Small intestine (tissue), 7 donors: ENCODE data around the gene MMAA. TPM values are rescaled to one million over a fixed set of nuclear protein-coding genes. Genes with fewer than 3 reads are reported as not detected.
"Not testable (repeated sequence)": the region's sequence is repeated elsewhere in the genome, so short reads cannot be mapped to it uniquely, and the experiment has no call there.

Source experiments
- DNase-seq, 2 donors: peaks; one replicate each; pipeline versions ENCODE4 v3.0.0 to v3.0.0-alpha.2; 2013
- FAIRE-seq: peaks from 2 replicates; lab custom pipeline; 2012; peaks lifted over from hg19 to GRCh38; lab: Jason Lieb, UNC
- H3K27ac ChIP-seq, 3 donors: one replicate each; pipeline ENCODE4 v1.5.1; 2013; ENCODE audit warnings: low read length in 2 of 3, mild to moderate bottlenecking in 2 of 3, control low read depth in 1 of 3, inconsistent platforms in 1 of 3, low read depth in 1 of 3, moderate library complexity in 1 of 3
- H3K27me3 ChIP-seq, 3 donors: one replicate each; pipeline ENCODE4 v1.6.1; 2013; ENCODE audit warnings: low read length in 3 of 3, inconsistent platforms in 1 of 3; ENCODE audit not compliant: control insufficient read depth in 3 of 3, insufficient read depth in 3 of 3
- H3K36me3 ChIP-seq, 3 donors: one replicate each; pipeline ENCODE4 v1.6.1; 2013; ENCODE audit warnings: low read length in 3 of 3, inconsistent platforms in 1 of 3, low read depth in 1 of 3, mild to moderate bottlenecking in 1 of 3, moderate library complexity in 1 of 3; ENCODE audit not compliant: control insufficient read depth in 3 of 3, insufficient read depth in 2 of 3
- H3K4me1 ChIP-seq, 3 donors: one replicate each; pipeline ENCODE4 v1.6.1; 2013; ENCODE audit warnings: low read length in 2 of 3, inconsistent platforms in 1 of 3, low read depth in 1 of 3, mild to moderate bottlenecking in 1 of 3, moderate library complexity in 1 of 3; ENCODE audit not compliant: control insufficient read depth in 3 of 3, insufficient read depth in 2 of 3
- H3K4me3 ChIP-seq, 3 donors: one replicate each; pipeline ENCODE4 v1.5.1; 2013; ENCODE audit warnings: low read length in 3 of 3, control low read depth in 1 of 3, inconsistent platforms in 1 of 3, low read depth in 1 of 3, mild to moderate bottlenecking in 1 of 3, moderate library complexity in 1 of 3
- H3K9me3 ChIP-seq, 2 donors: one replicate each; pipeline ENCODE4 v1.6.1; 2013; ENCODE audit warnings: low read depth in 1 of 2, low read length in 1 of 2; ENCODE audit not compliant: control insufficient read depth in 2 of 2, insufficient read depth in 1 of 2
- WGBS, 3 donors: extraction: QIAGEN DNeasy Blood & Tissue Kit; methylation state at CpG; one replicate each; pipeline ENCODE4 v1.1.7; 2013; 5-methylcytosine and 5-hydroxymethylcytosine counted together
- polyA plus RNA-seq, 4 donors: library from polyadenylated mRNA; stranded (reverse) in 3 of 4; unstranded in 1 of 4; fragments of 200-250 nt in 3 of 4; fragments of 120-200 nt in 1 of 4; gene quantifications; one replicate each; pipeline versions ENCODE4 v1.2.1 to v1.2.3, GENCODE V29; 2013
- donor health status: healthy with polysubstance abuse.
- donor health status: control.
- donor health status: control.
- donor health status: Bipolar disorder and iron deficiency.
- donor health status: healthy.

MMAA gene
- polyA plus RNA-seq, 4 donors, result 11.9 to 18.3 (median 14.2) TPM

DNA sequence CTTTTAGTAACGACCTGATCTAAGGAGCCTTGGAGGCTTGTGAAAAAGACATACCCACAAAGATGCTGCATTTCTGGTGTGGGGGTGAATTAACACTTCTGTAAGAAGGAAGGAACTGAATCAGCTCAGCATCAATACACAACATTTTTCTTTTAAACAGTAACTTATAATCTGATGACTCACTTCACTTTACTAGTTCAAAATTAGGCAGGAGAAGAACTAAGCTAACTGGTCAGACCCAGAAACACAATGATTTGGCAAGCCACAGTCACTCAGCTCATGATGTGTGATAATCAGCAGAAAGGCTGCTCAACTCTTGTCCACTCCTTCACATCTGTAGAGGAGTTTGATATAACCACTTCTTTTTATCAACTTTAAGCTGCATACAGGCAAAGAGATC is 4.6 kb downstream of the MMAA start:
- peaks cover 0 to 1% of the 10 kb centered on the region in 2 donors for H3K9me3 ChIP-seq
- H3K27me3 ChIP-seq, result no peaks in the 10 kb centered on the region
- whole genome bisulfite sequencing, 3 donors, result 71 to 82% (median 73%) methylated on average over 1 of the region's 1 CpG
- DNase-seq (no peak), FAIRE-seq (no peak)
- H3K36me3 ChIP-seq, result peaks cover 0 to 3% (median 0%) of the 10 kb centered on the region in 3 donors
- H3K4me1 ChIP-seq, result peaks cover 0 to 4% (median 0%) of the 10 kb centered on the region in 3 donors
- no peak overlapping the region for H3K4me3 ChIP-seq
- no peak overlapping the region for H3K27ac ChIP-seq

GRCh38 chr4:145625677-145626622 is 6.8 kb downstream of the MMAA start:
- WGBS, 3 donors, result 62 to 79% (median 64%) methylated on average over 10 of the region's 10 CpGs

GRCh38 chr4:145626623-145626982 is 7.4 kb downstream of the MMAA start:
- H3K36me3 ChIP-seq, result peaks cover 0 to 5% (median 0%) of the 10 kb centered on the region in 3 donors
- peaks cover 1 to 5% of the 10 kb centered on the region in 2 donors for H3K9me3 ChIP-seq
- no peak overlapping the region for H3K27ac ChIP-seq
- DNase-seq (no peak), FAIRE-seq (no peak)
- no peak overlapping the region for H3K4me3 ChIP-seq
- peaks cover 0 to 4% (median 0%) of the 10 kb centered on the region in 3 donors for H3K4me1 ChIP-seq
- 82 to 91% (median 89%) methylated on average over 2 of the region's 2 CpGs for WGBS, 3 donors
- no peaks in the 10 kb centered on the region for H3K27me3 ChIP-seq

More at GRCh38 chr4:145625677-145626622, 6.8 kb downstream of the MMAA start:
- H3K27me3 ChIP-seq, result no peaks in the 10 kb centered on the region
- no peak overlapping the region for H3K4me3 ChIP-seq
- FAIRE-seq (peak; percentile 5), DNase-seq (peak; percentile 23 to 55)
- peaks cover 0 to 4% (median 0%) of the 10 kb centered on the region in 3 donors for H3K4me1 ChIP-seq
- peaks cover 1 to 5% of the 10 kb centered on the region in 2 donors for H3K9me3 ChIP-seq
- H3K36me3 ChIP-seq, result peaks cover 0 to 5% (median 0%) of the 10 kb centered on the region in 3 donors
- no peak overlapping the region for H3K27ac ChIP-seq

DNA sequence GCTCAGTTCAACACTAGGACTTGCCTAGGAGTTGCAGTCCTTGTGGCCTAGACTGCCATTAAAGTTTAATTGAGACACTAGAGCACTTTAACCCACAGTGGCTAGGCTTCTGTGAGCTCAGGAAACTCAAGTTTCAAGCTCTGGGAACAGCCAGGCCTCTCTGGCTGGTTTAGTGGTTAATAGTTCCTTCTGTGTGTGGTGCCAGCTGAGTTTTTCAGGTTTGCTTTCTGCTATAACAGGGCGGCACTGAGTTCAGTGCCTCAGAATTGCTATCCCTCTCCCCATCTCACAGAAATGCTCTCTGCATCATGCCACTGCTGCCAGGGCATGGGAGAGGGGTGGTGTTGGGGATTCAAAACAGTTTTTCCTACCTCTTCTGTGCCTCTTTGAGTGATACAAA is 15.9 kb downstream of the MMAA start:
- Histone ChIP-seq H3K4me3 (no peak overlapping the region), H3K9me3 (peaks cover 0 to 4% of the 10 kb centered on the region in 2 donors), H3K27ac (no peak overlapping the region), H3K27me3 (no peaks in the 10 kb centered on the region), H3K4me1 (no peaks in the 10 kb centered on the region), H3K36me3 (peaks cover 0 to 15% (median 3%) of the 10 kb centered on the region in 3 donors)
- 87 to 94% (median 88%) methylated on average over 1 of the region's 1 CpG for WGBS, 3 donors
- DNase-seq, result no peak
- FAIRE-seq, result no peak

- no peaks in the 10 kb centered on the region for H3K4me1 ChIP-seq
These were observed 16.4 kb downstream of the MMAA start for GRCh38 chr4:145635630-145636029.

DNA sequence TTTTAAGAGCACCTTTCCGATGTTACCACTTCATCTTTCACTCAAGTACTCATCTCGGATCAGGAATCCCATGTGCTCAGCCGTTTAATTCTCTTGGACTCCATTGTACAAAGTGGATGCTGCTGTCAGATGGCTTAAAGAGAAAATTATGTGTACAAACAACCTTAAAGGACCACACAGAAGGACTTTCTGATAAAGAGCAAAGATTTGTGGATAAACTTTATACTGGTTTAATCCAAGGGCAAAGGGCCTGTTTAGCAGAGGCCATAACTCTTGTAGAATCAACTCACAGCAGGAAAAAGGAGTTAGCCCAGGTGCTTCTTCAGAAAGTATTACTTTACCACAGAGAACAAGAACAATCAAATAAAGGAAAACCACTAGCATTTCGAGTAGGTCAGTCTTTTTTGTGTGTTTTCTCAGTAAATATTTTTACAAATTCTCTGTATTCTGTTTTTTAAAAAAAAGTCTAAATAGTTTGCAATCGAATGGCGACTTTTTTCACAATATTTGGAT is 20.1 kb downstream of the MMAA start:
- Histone ChIP-seq H3K4me3 (no peak overlapping the region), H3K9me3 (no peaks in the 10 kb centered on the region), H3K27me3 (no peaks in the 10 kb centered on the region), H3K4me1 (no peaks in the 10 kb centered on the region), H3K27ac (no peak overlapping the region), H3K36me3 (peaks cover 5 to 13% (median 9%) of the 10 kb centered on the region in 3 donors)
- 88 to 93% (median 91%) methylated on average over 6 of the region's 6 CpGs for WGBS, 3 donors
- FAIRE-seq (no peak), DNase-seq (no peak)

More at GRCh38 chr4:145635630-145636029, 16.4 kb downstream of the MMAA start:
- DNase-seq, result no peak
- H3K9me3 ChIP-seq, result peaks cover 0 to 4% of the 10 kb centered on the region in 2 donors
- H3K36me3 ChIP-seq, result peaks cover 0 to 18% (median 5%) of the 10 kb centered on the region in 3 donors
- no peak overlapping the region for H3K27ac ChIP-seq
- H3K4me3 ChIP-seq, result no peak overlapping the region
- H3K27me3 ChIP-seq, result no peaks in the 10 kb centered on the region
- no peak for FAIRE-seq

DNA sequence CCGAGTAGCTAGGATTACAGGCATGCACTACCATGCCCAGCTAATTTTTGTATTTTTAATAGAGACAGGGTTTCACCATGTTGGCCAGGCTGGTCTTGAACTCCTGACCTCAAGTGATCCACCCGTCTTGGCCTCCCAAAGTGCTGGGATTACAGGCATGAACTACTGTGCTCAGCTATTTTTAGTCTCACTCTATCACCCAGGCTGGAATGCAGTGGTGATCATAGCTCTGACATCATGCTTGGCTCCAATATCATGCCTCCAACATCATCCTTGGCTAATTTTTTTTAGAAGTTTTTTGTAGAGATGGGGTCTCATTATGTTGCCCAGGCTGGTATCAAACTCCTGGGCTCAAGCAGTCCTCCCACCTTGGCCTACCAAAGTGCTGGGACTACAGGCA is 21.1 kb downstream of the MMAA start:
- not testable (repeated sequence) for DNase-seq, H3K4me1 ChIP-seq, H3K27me3 ChIP-seq, FAIRE-seq, H3K9me3 ChIP-seq, H3K27ac ChIP-seq, H3K4me3 ChIP-seq
- H3K36me3 ChIP-seq, result peaks cover 5 to 14% (median 5%) of the 10 kb centered on the region in 3 donors
- WGBS, 3 donors, result 73 to 92% (median 85%) methylated on average over 2 of the region's 2 CpGs

- FAIRE-seq, result no peak
- Histone ChIP-seq H3K36me3 (peaks cover 5 to 22% (median 10%) of the 10 kb centered on the region in 3 donors), H3K27ac (no peak overlapping the region), H3K27me3 (no peaks in the 10 kb centered on the region), H3K4me1 (no peaks in the 10 kb centered on the region), H3K4me3 (no peak overlapping the region), H3K9me3 (no peaks in the 10 kb centered on the region)
- no peak for DNase-seq
- 90 to 93% (median 92%) methylated on average over 1 of the region's 1 CpG for WGBS, 3 donors
These were observed 24.1 kb downstream of the MMAA start for GRCh38 chr4:145643295-145643694.
